ENCODE measurements around the gene PSG5. TPM values are rescaled to one million over a fixed set of nuclear protein-coding genes. Genes with fewer than 3 reads are reported as not detected.

PSG5 gene
- total RNA-seq, 1 donor from 2014 or later, result 3.9 TPM

Other genes starting within 250 kb of the PSG5 start
- gene PSG7, start 249.3 kb downstream of the PSG5 start, total RNA-seq, result not detected in 2 replicates
- not detected in 2 replicates for gene PSG11, start 160.1 kb downstream of the PSG5 start, total RNA-seq
- gene PSG2, start 103.8 kb downstream of the PSG5 start, total RNA-seq, result not detected in 2 replicates
- 3.6 TPM in 1 of 2 replicates, not detected in the other for gene PSG4, start 19.1 kb upstream of the PSG5 start, total RNA-seq
- 0.43 and 1.3 TPM in 2 replicates for gene PSG9, start 83.0 kb upstream of the PSG5 start, total RNA-seq
- gene CD177, start 167.2 kb upstream of the PSG5 start, total RNA-seq, result 0.22 and 0.52 TPM in 2 replicates
- gene TEX101, start 228.4 kb upstream of the PSG5 start, total RNA-seq, result not detected in 2 replicates